GM12878 (cell line): Measurements from ENCODE around the gene HOXC13. TPM values are rescaled to one million over a fixed set of nuclear protein-coding genes. Genes with fewer than 3 reads are reported as not detected.
A peak's percentile ranks its signal among the peaks of the same experiment; 100 is the strongest.

Source experiments
- ATAC-seq: fragments of 200-7000 bp; cut with Tn5 transposase; 3 replicates; pipeline ENCODE4 v1.9.1; 2020; ENCODE audit warnings: mild to moderate bottlenecking, moderate library complexity
- BruUV-seq: library from RNA; stranded (reverse); fragments of 400-500 nt; replicated peaks from 2 replicates; lab custom pipeline; 2021; lab: Mats Ljungman, UMichigan
- CTCF ChIA-PET: fragments of 300-600 bp; sonication (Branson Sonifier 250); formaldehyde crosslinking; extraction: SDS; loops from one replicate; lab custom pipeline; 2021; ENCODE audit warnings: inconsistent platforms; lab: Yijun Ruan, JAX
- POLR2A ChIA-PET: fragments of 350-600 bp; formaldehyde crosslinking; extraction: SDS; loops from one replicate; lab custom pipeline; 2021; ENCODE audit warnings: inconsistent platforms; lab: Charles Lee
- RAD21 ChIA-PET: fragments of 300-600 bp; sonication (Branson Sonifier 250); formaldehyde crosslinking; loops from one replicate; lab custom pipeline; 2023; ENCODE audit warnings: antibody characterized with exemption; ENCODE audit not compliant: unreplicated experiment; lab: Charles Lee
- SMC1A ChIA-PET: fragments of 300-600 bp; sonication (Branson Sonifier 250); formaldehyde crosslinking; loops from one replicate; lab custom pipeline; 2023; ENCODE audit not compliant: unreplicated experiment, uncharacterized antibody; lab: Charles Lee
- DNase-seq: peaks from one replicate; pipeline ENCODE4 v3.0.0-alpha.2; 2011; ENCODE audit warnings: low read depth, low spot score
- FAIRE-seq: peaks from 3 replicates; lab custom pipeline; 2011; peaks lifted over from hg19 to GRCh38; lab: Jason Lieb, UNC
- H2AFZ ChIP-seq: 2 replicates; pipeline ENCODE4 v1.6.0; 2011; ENCODE audit warnings: low read depth, low read length, control low read depth; ENCODE audit not compliant: control insufficient read depth
- H3K27ac ChIP-seq: 2 replicates; pipeline ENCODE4 v1.5.1; 2011; ENCODE audit warnings: control low read depth; ENCODE audit not compliant: control insufficient read depth, insufficient read depth
- H3K27me3 ChIP-seq, 2 experiments: replicated peaks in 1 of 2; 2 replicates each; pipeline versions ENCODE4 v1.6.0 to v1.6.1; 2011; ENCODE audit warnings: low read length in 1 of 2; ENCODE audit not compliant: control insufficient read depth in 2 of 2, insufficient read depth in 2 of 2
- H3K36me3 ChIP-seq, 2 experiments: 2 replicates each; pipeline ENCODE4 v1.5.1; 2011; ENCODE audit warnings: low read length in 1 of 2; ENCODE audit not compliant: control insufficient read depth in 2 of 2, insufficient read depth in 2 of 2
- H3K4me1 ChIP-seq: 2 replicates; pipeline ENCODE4 v1.6.1; 2011; ENCODE audit warnings: mild to moderate bottlenecking, low read length, moderate library complexity, mixed read lengths; ENCODE audit not compliant: control insufficient read depth, insufficient read depth
- H3K4me2 ChIP-seq: 2 replicates; pipeline ENCODE4 v1.6.0; 2011; ENCODE audit warnings: control low read depth; ENCODE audit not compliant: control insufficient read depth, insufficient read depth
- H3K4me3 ChIP-seq: fragments of 200-600 bp; sonication (generic); 2 replicates; pipeline ENCODE4 v1.5.1; 2016
- H3K79me2 ChIP-seq: 2 replicates; pipeline ENCODE4 v1.6.0; 2011; ENCODE audit warnings: low read length; ENCODE audit not compliant: control insufficient read depth, insufficient read depth
- H3K9ac ChIP-seq: 2 replicates; pipeline ENCODE4 v1.8.0; 2011; ENCODE audit warnings: low read length, control low read depth, mixed read lengths; ENCODE audit not compliant: control insufficient read depth, insufficient read depth
- H3K9me3 ChIP-seq: replicated peaks from 3 replicates; pipeline ENCODE4 v1.5.1; 2011; ENCODE audit warnings: mild to moderate bottlenecking, low read length; ENCODE audit not compliant: control insufficient read depth, insufficient read depth
- H4K20me1 ChIP-seq: 2 replicates; pipeline ENCODE4 v1.6.0; 2011; ENCODE audit not compliant: control insufficient read depth, insufficient read depth
- EZH2 ChIP-seq: IDR thresholded peaks from 2 replicates; pipeline ENCODE4 v1.6.1; 2012; ENCODE audit warnings: low read depth, mild to moderate bottlenecking, control low read depth, inconsistent platforms, low read length, borderline replicate concordance; ENCODE audit not compliant: control insufficient read depth
- FOXK2 ChIP-seq: fragments of 450-650 bp; IDR thresholded peaks from 2 replicates; pipeline ENCODE4 v1.6.1; 2017; ENCODE audit warnings: mild to moderate bottlenecking, moderate library complexity
- MEF2B ChIP-seq: fragments of 450-650 bp; IDR thresholded peaks from 2 replicates; pipeline ENCODE4 v1.6.1; 2018; ENCODE audit warnings: mild to moderate bottlenecking, moderate library complexity; ENCODE audit not compliant: partially characterized antibody, poor library complexity, severe bottlenecking
- NFYA ChIP-seq: IDR thresholded peaks from 2 replicates; pipeline ENCODE4 v1.6.1; 2011; ENCODE audit warnings: low read depth, mild to moderate bottlenecking, low read length, improper control_type of control experiment, borderline replicate concordance
- NFYB ChIP-seq: IDR thresholded peaks from 2 replicates; pipeline ENCODE4 v1.6.1; 2011; ENCODE audit warnings: low read depth, mild to moderate bottlenecking, low read length, improper control_type of control experiment, moderate library complexity; ENCODE audit not compliant: insufficient read depth
- SUZ12 ChIP-seq: fragments of 200-600 bp; sonication (generic); IDR thresholded peaks from one replicate; pipeline ENCODE4 v1.6.1; 2018; ENCODE audit warnings: antibody characterized with exemption, mild to moderate bottlenecking; ENCODE audit not compliant: unreplicated experiment
- WGBS: methylation state at CpG from one replicate; pipeline ENCODE4 v1.1.6; 2016; ENCODE audit warnings: low lambda C conversion rate; ENCODE audit not compliant: insufficient replicate concordance, insufficient coverage; ENCODE audit errors: missing lambda C conversion rate; 5-methylcytosine and 5-hydroxymethylcytosine counted together
- in situ Hi-C: fragments of 300-500 bp; cut with MboI; formaldehyde crosslinking; loops from 9 replicates; pipeline ENCODE4 v1.14.3; 2018; ENCODE audit warnings: mixed read lengths
- intact Hi-C: fragments of 100-400 bp; cut with micrococcal nuclease; formaldehyde crosslinking; loops from one replicate; pipeline ENCODE4 v1.14.2; 2022; ENCODE audit not compliant: unreplicated experiment
- polyA plus RNA-seq, 11 experiments: library from polyadenylated mRNA; depleted of rRNA in 4 of 11; unstranded in 6 of 11; stranded (reverse) in 5 of 11; fragments of >200 nt; fragmentation: Nextera tagmentation in 4 of 11; fragmentation: Illumina TruSeq in 1 of 11; extraction: Ambion mirVana in 4 of 11; extraction: Trizol in 1 of 11; gene quantifications; 1 replicate in 1 of 11; 2 replicates in 10 of 11; pipeline versions ENCODE4 v1.2.1 to v1.2.3, GENCODE V29; 2011 to 2016; ENCODE audit warnings: inconsistent platforms in 2 of 11, missing spikeins in 2 of 11, low read depth in 1 of 11
- total RNA-seq, 4 experiments: library from RNA; depleted of rRNA in 3 of 4; stranded (reverse); fragments of >200 nt in 3 of 4; fragmentation: Illumina TruSeq in 1 of 4; extraction: Trizol in 1 of 4; gene quantifications; 2 replicates each; pipeline versions ENCODE4 v1.2.1 to v1.2.3, GENCODE V29; 2013 to 2021
- TF ChIP-seq, protein P1 (sequence below), 3 experiments: IDR thresholded peaks in 2 of 3; conservative IDR thresholded peaks in 1 of 3; 2 replicates each; pipeline ENCODE4 v1.5.1; 2011; ENCODE audit warnings: low read depth in 3 of 3, low read length in 3 of 3, mild to moderate bottlenecking in 3 of 3, control low read depth in 2 of 3, moderate library complexity in 2 of 3, inconsistent platforms in 1 of 3, mixed read lengths in 1 of 3; ENCODE audit not compliant: control insufficient read depth in 2 of 3, insufficient read depth in 1 of 3; ENCODE audit errors: extremely low read depth in 1 of 3
- TF ChIP-seq, protein P2 (sequence below): IDR thresholded peaks from 2 replicates; pipeline ENCODE4 v1.6.1; 2011; ENCODE audit warnings: borderline replicate concordance, low read depth, mild to moderate bottlenecking, moderate library complexity, mixed read lengths, low read length; ENCODE audit not compliant: insufficient read depth; ENCODE audit errors: extremely low read length
- TF ChIP-seq, protein P3 (sequence below): fragments of 450-650 bp; IDR thresholded peaks from 2 replicates; pipeline ENCODE4 v1.6.1; 2014; ENCODE audit warnings: mild to moderate bottlenecking

Gene HOXC13
- total and polyA plus RNA-seq, 10 of the 15 experiments (the other 5 are each of a cell fraction or from before 2014, with no cell fraction given) = not detected

DNA sequence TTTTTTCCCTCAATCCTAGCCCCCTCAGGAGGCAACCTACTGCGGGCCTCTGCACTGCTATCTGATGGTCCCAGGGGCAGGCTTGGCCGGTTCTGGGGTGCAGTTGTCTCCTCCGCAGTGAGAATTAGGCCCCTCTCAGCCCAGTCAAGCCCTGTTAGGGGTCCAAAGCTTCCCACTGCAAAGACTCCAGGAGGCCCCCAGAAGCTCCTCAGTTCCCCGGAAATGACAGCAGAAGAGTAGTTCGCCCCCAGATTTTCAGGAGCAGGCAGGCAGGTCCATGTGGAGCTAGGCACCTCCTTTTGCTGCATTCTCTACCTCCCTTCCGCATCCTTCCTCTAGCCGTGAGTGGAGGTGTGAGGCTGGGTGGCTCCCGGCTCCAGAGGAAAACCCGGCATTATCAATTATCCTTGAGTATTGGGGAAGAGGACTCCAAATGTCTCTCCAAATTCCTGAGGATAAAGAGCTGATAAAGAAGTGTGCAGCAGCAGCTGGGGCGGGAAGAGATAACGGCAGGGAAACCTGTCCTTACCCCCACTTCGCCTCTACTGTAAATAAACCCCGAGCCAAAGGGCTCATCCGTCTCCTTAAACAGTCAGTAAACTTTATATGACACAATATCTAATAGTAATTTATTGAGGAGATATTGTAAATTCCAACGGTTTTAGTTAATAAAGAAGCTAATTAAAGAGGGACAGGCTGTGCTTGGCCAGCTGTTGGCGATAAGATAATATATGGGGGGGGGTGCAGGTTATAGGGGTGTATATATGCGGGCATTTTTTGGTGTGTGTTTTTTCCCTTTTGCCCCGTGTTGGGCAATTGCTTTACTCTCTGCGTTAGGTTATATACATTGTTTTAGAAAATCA lies 15.4 kb downstream of the HOXC13 start:
- SMC1A ChIA-PET = interaction anchor here (1.3 kb wide), 1 partner anchor 247 kb away, joined by 3 read pairs; no protein-coding TSS in a partner anchor
- TF ChIP-seq EZH2 = 0 out of 2 replicates have a peak, but pooled peaks have one; percentile 21
- no peak for TF ChIP-seq FOXK2
- TF ChIP-seq, all 136 proteins: peak for 1
- 16% methylated on average over 19 of the region's 19 CpGs for WGBS
- H3K4me1 ChIP-seq = no peaks in the 10 kb centered on the region
- peaks cover 42 to 57% of the 10 kb centered on the region in 2 experiments for H3K27me3 ChIP-seq
- ChIA-PET POLR2A (interaction anchor here (1.0 kb wide), 1 partner anchor 11 kb away, joined by 3 read pairs; no protein-coding TSS in a partner anchor), RAD21 (no interaction called here), CTCF (no interaction called here)
- H3K9me3 ChIP-seq = no peaks in the 10 kb centered on the region
- no peak overlapping the region for H3K4me2 ChIP-seq
- intact Hi-C loops (no loop called here), in situ Hi-C loops (no loop called here)
- DNase-seq (no peak), ATAC-seq (no peak), FAIRE-seq (no peak)
- H3K4me3 ChIP-seq = no peak overlapping the region
- H3K79me2 ChIP-seq = no peaks in the 10 kb centered on the region
- H4K20me1 ChIP-seq = no peaks in the 10 kb centered on the region
- H3K27ac ChIP-seq = no peak overlapping the region
- no peaks in the 10 kb centered on the region for H3K36me3 ChIP-seq
- no peak overlapping the region for H3K9ac ChIP-seq
- BruUV-seq = no TSS peak
- H2AFZ ChIP-seq = no peak overlapping the region

DNA sequence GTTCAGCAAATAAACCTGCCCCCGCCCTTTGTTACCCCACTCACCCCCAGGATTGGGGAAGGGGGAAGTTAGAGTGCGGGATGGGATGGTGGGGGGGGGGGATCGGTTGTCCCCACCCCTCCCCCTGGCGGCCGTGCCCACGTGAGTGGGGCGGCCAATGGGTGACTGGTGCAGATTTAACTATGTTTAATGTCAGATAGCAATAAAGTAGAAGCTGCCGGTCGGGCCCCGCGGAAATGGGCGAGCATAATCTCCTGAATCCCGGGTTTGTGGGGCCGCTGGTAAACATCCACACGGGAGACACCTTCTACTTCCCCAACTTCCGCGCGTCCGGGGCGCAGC lies 16.0 kb downstream of the HOXC13 start, which contains the start of gene HOXC12:
HOXC12 (plus strand) TSS at position 210 of the 342 bp plus-strand sequence; CDS start at position 237, 27 bp downstream.
- ChIA-PET SMC1A (no interaction called here), RAD21 (no interaction called here), CTCF (no interaction called here), POLR2A (interaction anchor here (1.0 kb wide), 1 partner anchor 10 kb away, joined by 3 read pairs; no protein-coding TSS in a partner anchor)
- Histone ChIP-seq H4K20me1 (no peaks in the 10 kb centered on the region), H3K9me3 (no peaks in the 10 kb centered on the region), H3K27me3 (peaks cover 41 to 63% of the 10 kb centered on the region in 2 experiments), H2AFZ (no peak within 1 kb of the TSS), H3K79me2 (no peaks in the 10 kb centered on the region), H3K9ac (no peak within 1 kb of the TSS), H3K4me1 (no peaks in the 10 kb centered on the region), H3K4me2 (no peak within 1 kb of the TSS), H3K36me3 (no peaks in the 10 kb centered on the region), H3K27ac (no peak within 1 kb of the TSS), H3K4me3 (no peak within 1 kb of the TSS)
- FAIRE-seq = no peak
- ATAC-seq = no peak
- TF ChIP-seq, protein P1, sequence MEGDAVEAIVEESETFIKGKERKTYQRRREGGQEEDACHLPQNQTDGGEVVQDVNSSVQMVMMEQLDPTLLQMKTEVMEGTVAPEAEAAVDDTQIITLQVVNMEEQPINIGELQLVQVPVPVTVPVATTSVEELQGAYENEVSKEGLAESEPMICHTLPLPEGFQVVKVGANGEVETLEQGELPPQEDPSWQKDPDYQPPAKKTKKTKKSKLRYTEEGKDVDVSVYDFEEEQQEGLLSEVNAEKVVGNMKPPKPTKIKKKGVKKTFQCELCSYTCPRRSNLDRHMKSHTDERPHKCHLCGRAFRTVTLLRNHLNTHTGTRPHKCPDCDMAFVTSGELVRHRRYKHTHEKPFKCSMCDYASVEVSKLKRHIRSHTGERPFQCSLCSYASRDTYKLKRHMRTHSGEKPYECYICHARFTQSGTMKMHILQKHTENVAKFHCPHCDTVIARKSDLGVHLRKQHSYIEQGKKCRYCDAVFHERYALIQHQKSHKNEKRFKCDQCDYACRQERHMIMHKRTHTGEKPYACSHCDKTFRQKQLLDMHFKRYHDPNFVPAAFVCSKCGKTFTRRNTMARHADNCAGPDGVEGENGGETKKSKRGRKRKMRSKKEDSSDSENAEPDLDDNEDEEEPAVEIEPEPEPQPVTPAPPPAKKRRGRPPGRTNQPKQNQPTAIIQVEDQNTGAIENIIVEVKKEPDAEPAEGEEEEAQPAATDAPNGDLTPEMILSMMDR (IDR thresholded peaks at IDR 0.05 in 2 of 3, conservative IDR thresholded peaks at IDR 0.05 in 1 of 3; ENCODE audit: control insufficient read depth in 2 of 3, extremely low read depth in 1 of 3, insufficient read depth in 1 of 3, low read depth in 3 of 3, low read length in 3 of 3) = no peak
- TF ChIP-seq MEF2B = no peak
- TF ChIP-seq NFYB = peak; percentile 52
- no peak for TF ChIP-seq NFYA
- peak; percentile 19 for TF ChIP-seq SUZ12
- TF ChIP-seq, protein P2, sequence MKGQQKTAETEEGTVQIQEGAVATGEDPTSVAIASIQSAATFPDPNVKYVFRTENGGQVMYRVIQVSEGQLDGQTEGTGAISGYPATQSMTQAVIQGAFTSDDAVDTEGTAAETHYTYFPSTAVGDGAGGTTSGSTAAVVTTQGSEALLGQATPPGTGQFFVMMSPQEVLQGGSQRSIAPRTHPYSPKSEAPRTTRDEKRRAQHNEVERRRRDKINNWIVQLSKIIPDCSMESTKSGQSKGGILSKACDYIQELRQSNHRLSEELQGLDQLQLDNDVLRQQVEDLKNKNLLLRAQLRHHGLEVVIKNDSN = peak; percentile 11
- TF ChIP-seq, protein P3, sequence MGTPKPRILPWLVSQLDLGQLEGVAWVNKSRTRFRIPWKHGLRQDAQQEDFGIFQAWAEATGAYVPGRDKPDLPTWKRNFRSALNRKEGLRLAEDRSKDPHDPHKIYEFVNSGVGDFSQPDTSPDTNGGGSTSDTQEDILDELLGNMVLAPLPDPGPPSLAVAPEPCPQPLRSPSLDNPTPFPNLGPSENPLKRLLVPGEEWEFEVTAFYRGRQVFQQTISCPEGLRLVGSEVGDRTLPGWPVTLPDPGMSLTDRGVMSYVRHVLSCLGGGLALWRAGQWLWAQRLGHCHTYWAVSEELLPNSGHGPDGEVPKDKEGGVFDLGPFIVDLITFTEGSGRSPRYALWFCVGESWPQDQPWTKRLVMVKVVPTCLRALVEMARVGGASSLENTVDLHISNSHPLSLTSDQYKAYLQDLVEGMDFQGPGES = no peak
- no TSS peak for BruUV-seq
- in situ Hi-C loops (no loop called here), intact Hi-C loops (no loop called here)
- WGBS = 27% methylated on average over 20 of the region's 20 CpGs
- DNase-seq = no peak
